ENCODE measurements around the gene BARX2.

DNA sequence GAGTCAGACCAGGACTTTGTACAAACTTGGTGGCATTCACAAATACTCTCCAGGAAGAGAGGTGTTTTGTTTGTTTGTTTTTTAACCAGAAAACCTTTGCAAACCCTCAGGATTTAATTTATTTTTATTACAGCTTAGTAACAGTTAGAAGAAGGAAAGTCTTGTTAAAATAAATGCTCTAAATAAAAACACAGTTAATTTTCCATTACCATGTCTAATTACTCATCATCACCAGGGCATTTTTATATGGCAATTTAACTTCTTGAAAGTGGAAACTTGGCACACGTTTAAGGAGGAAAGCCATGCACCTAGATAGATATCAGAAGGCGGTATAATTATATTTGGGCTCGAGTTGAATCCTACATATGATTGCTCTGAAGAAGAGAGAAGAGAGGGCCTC is 7.4 kb downstream of the BARX2 start:
- TF ChIP-seq POLR2AphosphoS5 (IDR thresholded peaks at IDR 0.05; ENCODE audit: borderline replicate concordance, low read depth, low read length) (no peak), EZH2 (IDR thresholded peaks at IDR 0.05) (no peak)
